ENCODE results near the gene FLVCR1.

- no peak for TF ChIP-seq POLR2A (IDR thresholded peaks at IDR 0.05)
- TF ChIP-seq CTCF (IDR thresholded peaks at IDR 0.05) = no peak
Observed at GRCh38 chr1:212942679-212943392, 84.8 kb downstream of the FLVCR1 start.
